ENCODE results near the gene ZBTB16. TPM values are rescaled to one million over a fixed set of nuclear protein-coding genes. Genes with fewer than 3 reads are reported as not detected.

ZBTB16 gene
- total and polyA plus RNA-seq, 11 donors = 15.3 to 130 (median 62.8) TPM

DNA sequence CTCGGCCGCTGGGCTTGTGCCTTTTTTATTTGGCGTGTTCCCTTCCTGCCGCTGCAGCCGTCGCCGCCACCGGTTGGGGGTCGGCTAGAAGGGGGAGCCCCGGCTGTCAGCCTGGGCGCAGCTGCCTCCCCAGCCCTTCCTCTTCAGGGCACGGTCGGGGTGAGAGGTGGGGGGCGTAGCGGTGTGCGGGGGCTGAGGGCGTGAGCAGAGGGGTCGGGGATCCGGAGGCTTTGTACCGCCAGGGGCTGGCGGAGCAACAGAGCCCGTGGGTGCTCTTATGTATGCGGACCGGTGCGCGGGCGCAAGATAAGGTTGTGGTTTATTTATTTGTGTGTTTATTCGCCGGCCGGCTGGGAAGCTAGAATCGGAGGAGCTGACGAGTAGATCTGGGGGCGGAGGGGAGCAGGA lies 477 bp downstream of the ZBTB16 start:
- intact Hi-C loops (cut with DNase I) = loop anchor here (1.0 to 10.0 kb wide), 18 partner anchors 17 to 202 kb away; no protein-coding TSS in a partner anchor

DNA sequence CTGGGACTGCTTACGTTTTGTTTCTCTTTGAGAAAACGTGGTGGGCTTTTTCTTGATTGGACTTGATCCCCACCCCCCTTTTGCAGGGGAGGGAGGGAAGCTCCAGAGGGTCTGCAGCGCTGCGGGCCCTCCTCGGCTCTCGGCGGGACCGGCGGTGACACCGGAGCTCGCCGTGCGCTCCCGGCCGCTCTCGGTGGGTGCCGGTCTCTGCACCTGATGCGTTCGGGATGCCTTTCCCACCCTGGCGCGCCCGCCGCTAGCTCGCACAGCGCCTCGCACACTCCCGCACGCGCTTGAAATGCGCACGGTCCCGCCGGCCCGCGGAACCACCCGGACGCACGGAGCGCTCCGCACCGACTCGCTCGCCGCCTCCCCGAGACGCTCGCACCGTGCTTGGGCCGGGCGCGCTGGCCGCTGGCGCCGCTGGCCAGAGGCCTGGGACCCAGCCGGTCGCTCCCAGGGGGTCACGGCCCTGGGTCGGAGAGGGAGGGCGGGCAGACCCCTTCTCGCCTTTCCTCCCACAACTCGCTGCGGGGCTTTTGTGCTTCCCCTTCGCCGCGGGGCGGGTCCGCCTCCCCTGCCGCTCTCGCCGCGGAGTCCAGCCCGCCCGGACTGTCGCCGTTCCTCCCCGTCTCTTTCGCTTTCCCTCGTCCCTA lies 1.0 kb downstream of the ZBTB16 start:
- DNase-seq (peak; percentile 49 to 81 (median 51)), ATAC-seq (peak in 3 of 4 donors; percentile 0 to 6 (median 2))

More for the DNA sequence above, 477 bp downstream of the ZBTB16 start:
- WGBS, 4 donors = 0 to 3% (median 1%) methylated on average over 6 to 33 of the region's 33 CpGs
- no peaks in the 10 kb centered on the region for H3K9me3 ChIP-seq
- H3K27ac ChIP-seq = peak overlapping the region; percentile 79 to 100 (median 98)
- DNase-seq = peak in 3 of 5 donors; percentile 42 to 55 (median 44)
- peak overlapping the region; percentile 60 to 99 (median 80) for H3K4me3 ChIP-seq
- TF ChIP-seq, protein P1, sequence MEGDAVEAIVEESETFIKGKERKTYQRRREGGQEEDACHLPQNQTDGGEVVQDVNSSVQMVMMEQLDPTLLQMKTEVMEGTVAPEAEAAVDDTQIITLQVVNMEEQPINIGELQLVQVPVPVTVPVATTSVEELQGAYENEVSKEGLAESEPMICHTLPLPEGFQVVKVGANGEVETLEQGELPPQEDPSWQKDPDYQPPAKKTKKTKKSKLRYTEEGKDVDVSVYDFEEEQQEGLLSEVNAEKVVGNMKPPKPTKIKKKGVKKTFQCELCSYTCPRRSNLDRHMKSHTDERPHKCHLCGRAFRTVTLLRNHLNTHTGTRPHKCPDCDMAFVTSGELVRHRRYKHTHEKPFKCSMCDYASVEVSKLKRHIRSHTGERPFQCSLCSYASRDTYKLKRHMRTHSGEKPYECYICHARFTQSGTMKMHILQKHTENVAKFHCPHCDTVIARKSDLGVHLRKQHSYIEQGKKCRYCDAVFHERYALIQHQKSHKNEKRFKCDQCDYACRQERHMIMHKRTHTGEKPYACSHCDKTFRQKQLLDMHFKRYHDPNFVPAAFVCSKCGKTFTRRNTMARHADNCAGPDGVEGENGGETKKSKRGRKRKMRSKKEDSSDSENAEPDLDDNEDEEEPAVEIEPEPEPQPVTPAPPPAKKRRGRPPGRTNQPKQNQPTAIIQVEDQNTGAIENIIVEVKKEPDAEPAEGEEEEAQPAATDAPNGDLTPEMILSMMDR (IDR thresholded peaks at IDR 0.05) = peak in 2 of 12 donors; percentile 16 to 24
- no peak for TF ChIP-seq POLR2A (IDR thresholded peaks at IDR 0.05)
- peaks cover 14 to 69% (median 54%) of the 10 kb centered on the region in 12 donors for H3K4me1 ChIP-seq
- H3K36me3 ChIP-seq = peaks cover 5 to 25% (median 19%) of the 10 kb centered on the region in 9 donors
- H3K27me3 ChIP-seq = peaks cover 0 to 13% (median 0%) of the 10 kb centered on the region in 9 donors
- peak in 3 of 4 donors; percentile 1 to 16 (median 13) for ATAC-seq

DNA sequence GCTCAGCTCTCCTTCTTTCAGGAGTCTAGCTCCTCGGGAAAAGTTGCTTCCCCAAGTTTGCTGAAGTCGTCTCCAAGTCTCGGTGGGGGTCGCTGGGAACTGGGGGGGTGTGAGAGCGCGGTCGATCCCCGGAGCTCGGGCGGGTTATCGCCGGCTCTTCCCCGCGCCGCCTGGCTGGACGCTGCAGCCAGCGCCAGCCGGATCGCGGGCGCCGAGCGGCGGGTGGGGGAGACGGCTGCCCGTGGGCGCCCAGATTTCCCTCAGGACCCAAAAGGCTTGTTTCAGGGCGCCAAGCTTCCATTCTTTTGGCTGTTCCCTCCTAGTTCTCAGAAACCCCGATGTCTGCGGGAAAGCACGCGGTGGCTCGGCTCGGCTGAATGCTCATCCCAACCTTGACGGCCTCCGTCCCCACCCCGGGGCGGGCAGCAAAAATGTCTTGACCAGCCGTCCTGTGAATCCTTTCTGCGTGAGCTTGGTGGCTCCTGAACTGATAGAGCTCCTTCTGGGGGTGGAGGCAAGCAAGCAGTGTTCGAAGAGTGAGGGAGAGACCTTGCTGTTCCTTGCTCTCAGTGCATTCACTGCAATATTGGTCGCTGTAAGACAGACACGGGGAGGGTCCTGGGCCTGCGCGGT lies 1.7 kb downstream of the ZBTB16 start:
- H3K27ac ChIP-seq = peak overlapping the region; percentile 79 to 100 (median 98)
- intact Hi-C loops (cut with DNase I) = loop anchor here (2.0 to 10.0 kb wide), 10 partner anchors 16 to 121 kb away; no protein-coding TSS in a partner anchor
- TF ChIP-seq, protein P1 (IDR thresholded peaks at IDR 0.05) = no peak
- peak in 1 of 2 donors; percentile 32 for TF ChIP-seq POLR2A (IDR thresholded peaks at IDR 0.05)
- peaks cover 5 to 37% (median 26%) of the 10 kb centered on the region in 9 donors for H3K36me3 ChIP-seq
- peaks cover 14 to 79% (median 65%) of the 10 kb centered on the region in 12 donors for H3K4me1 ChIP-seq
- H3K27me3 ChIP-seq = peaks cover 0 to 13% (median 0%) of the 10 kb centered on the region in 9 donors
- H3K9me3 ChIP-seq = no peaks in the 10 kb centered on the region
- WGBS, 4 donors = 0 to 2% (median 1%) methylated on average over 17 to 45 of the region's 45 CpGs
- ATAC-seq (peak in 2 of 4 donors; percentile 0 to 8), DNase-seq (peak in 2 of 5 donors; percentile 43 to 69)
- H3K4me3 ChIP-seq = peak overlapping the region; percentile 60 to 99 (median 80)

More for the DNA sequence above, 1.0 kb downstream of the ZBTB16 start:
- intact Hi-C loops (cut with DNase I) = loop anchor here (2.0 to 10.0 kb wide), 10 partner anchors 16 to 122 kb away; no protein-coding TSS in a partner anchor
- Histone ChIP-seq H3K4me3 (peak overlapping the region; percentile 60 to 99 (median 80)), H3K27me3 (peaks cover 0 to 13% (median 0%) of the 10 kb centered on the region in 9 donors), H3K36me3 (peaks cover 5 to 31% (median 22%) of the 10 kb centered on the region in 9 donors), H3K9me3 (no peaks in the 10 kb centered on the region), H3K27ac (peak overlapping the region; percentile 79 to 100 (median 98)), H3K4me1 (peaks cover 14 to 74% (median 59%) of the 10 kb centered on the region in 12 donors)
- 0 to 1% (median 0%) methylated on average over 57 to 78 of the region's 78 CpGs for WGBS, 4 donors
- TF ChIP-seq, protein P1 (IDR thresholded peaks at IDR 0.05) = no peak
- TF ChIP-seq POLR2A (IDR thresholded peaks at IDR 0.05) = peak in 1 of 2 donors; percentile 8

Measured in heart left ventricle (tissue), 16 donors.